ENCODE measurements around the gene GGACT. TPM values are rescaled to one million over a fixed set of nuclear protein-coding genes. Genes with fewer than 3 reads are reported as not detected.
A peak's percentile ranks its signal among the peaks of the same experiment; 100 is the strongest.
"Not testable (repeated sequence)": the region's sequence is repeated elsewhere in the genome, so short reads cannot be mapped to it uniquely, and the experiment has no call there.

Gene GGACT
- total RNA-seq, 1 donor from 2014 or later = 4.7 TPM

DNA sequence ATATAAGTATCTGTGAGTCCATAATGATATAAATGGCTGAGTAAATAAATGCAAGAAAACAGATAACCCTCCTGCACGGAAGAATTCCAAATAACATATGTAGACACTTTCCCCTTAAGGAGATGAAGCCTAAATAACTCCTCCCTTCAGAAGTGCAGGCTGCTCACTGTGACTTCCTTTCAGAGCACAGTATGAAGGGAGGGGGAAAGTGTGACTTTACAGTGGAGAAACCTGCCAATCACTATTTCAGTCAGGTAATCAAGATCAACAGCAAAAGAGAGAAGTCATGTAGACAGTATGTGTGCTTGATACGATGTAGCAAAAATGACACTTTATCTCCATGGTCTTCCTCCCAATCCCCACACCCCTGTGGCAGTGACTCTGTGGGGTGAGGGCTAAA lies 7.1 kb downstream of the GGACT start:
- no peak overlapping the region for H3K4me3 ChIP-seq
- no peak for DNase-seq (ENCODE audit: extremely low spot score in 2 of 2)
- no peaks in the 10 kb centered on the region for H3K27me3 ChIP-seq
- H3K4me1 ChIP-seq = no peaks in the 10 kb centered on the region
- intact Hi-C loops (cut with DNase I) = no loop called here
- H3K27ac ChIP-seq = no peak overlapping the region
- TF ChIP-seq POLR2AphosphoS5 (IDR thresholded peaks at IDR 0.05; ENCODE audit: insufficient read depth in 1 of 2, low read depth in 1 of 2) (no peak), POLR2A (IDR thresholded peaks at IDR 0.05) (no peak)
- TF ChIP-seq, protein P1, sequence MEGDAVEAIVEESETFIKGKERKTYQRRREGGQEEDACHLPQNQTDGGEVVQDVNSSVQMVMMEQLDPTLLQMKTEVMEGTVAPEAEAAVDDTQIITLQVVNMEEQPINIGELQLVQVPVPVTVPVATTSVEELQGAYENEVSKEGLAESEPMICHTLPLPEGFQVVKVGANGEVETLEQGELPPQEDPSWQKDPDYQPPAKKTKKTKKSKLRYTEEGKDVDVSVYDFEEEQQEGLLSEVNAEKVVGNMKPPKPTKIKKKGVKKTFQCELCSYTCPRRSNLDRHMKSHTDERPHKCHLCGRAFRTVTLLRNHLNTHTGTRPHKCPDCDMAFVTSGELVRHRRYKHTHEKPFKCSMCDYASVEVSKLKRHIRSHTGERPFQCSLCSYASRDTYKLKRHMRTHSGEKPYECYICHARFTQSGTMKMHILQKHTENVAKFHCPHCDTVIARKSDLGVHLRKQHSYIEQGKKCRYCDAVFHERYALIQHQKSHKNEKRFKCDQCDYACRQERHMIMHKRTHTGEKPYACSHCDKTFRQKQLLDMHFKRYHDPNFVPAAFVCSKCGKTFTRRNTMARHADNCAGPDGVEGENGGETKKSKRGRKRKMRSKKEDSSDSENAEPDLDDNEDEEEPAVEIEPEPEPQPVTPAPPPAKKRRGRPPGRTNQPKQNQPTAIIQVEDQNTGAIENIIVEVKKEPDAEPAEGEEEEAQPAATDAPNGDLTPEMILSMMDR (IDR thresholded peaks at IDR 0.05) = no peak
- H3K36me3 ChIP-seq = no peaks in the 10 kb centered on the region
- H3K9me3 ChIP-seq = no peaks in the 10 kb centered on the region

DNA sequence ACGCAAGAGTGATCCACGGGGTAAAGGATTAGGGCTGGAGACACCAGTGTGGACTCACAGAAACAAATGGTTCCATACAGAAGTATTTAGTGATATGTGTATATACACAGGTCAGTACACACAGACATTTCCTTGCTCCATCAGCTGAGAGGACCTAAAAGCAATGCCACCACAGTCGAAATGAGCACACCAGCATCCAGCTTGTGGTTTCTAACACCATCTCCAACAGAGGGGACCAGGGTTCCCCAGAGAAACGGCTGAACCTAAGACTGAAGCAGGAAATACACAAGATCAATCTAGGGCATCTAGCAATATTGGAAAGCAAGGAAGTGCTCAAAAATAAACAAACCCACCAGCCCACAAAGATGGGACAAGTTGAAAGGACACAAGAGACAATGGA lies 7.6 kb downstream of the GGACT start:
- Histone ChIP-seq H3K27me3 (no peaks in the 10 kb centered on the region), H3K4me1 (no peaks in the 10 kb centered on the region), H3K36me3 (no peaks in the 10 kb centered on the region), H3K27ac (no peak overlapping the region), H3K4me3 (no peak overlapping the region), H3K9me3 (no peaks in the 10 kb centered on the region)
- TF ChIP-seq, protein P1 (IDR thresholded peaks at IDR 0.05) = no peak
- TF ChIP-seq POLR2A (IDR thresholded peaks at IDR 0.05) = no peak
- no peak for TF ChIP-seq POLR2AphosphoS5 (IDR thresholded peaks at IDR 0.05; ENCODE audit: insufficient read depth in 1 of 2, low read depth in 1 of 2)
- DNase-seq (ENCODE audit: extremely low spot score in 2 of 2) = no peak
- intact Hi-C loops (cut with DNase I) = no loop called here

DNA sequence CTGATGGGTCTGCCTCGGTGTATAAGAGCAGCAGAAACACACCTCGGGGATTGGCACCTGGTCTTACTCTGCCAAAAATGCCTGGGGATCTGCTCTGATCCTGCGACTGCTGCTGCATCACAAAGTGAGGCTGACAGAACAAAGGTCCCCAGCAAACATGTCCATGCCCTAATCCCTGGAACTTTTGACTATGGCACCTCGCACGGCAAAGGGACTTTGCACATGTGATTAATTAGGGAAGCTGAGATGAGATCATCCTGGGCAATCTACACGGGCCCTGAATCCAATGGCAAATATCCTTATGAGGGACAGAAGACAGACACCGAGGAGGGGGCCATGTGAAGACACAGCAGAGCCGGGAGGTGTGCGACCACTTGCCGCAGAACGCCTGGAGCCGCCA lies 8.5 kb downstream of the GGACT start:
- Histone ChIP-seq H3K4me3 (no peak overlapping the region), H3K27ac (no peak overlapping the region), H3K27me3 (no peaks in the 10 kb centered on the region), H3K9me3 (no peaks in the 10 kb centered on the region), H3K36me3 (no peaks in the 10 kb centered on the region), H3K4me1 (no peaks in the 10 kb centered on the region)
- intact Hi-C loops (cut with DNase I) = no loop called here
- DNase-seq (ENCODE audit: extremely low spot score in 2 of 2) = no peak
- TF ChIP-seq POLR2AphosphoS5 (IDR thresholded peaks at IDR 0.05; ENCODE audit: insufficient read depth in 1 of 2, low read depth in 1 of 2) (no peak), POLR2A (IDR thresholded peaks at IDR 0.05) (no peak)
- TF ChIP-seq, protein P1 (IDR thresholded peaks at IDR 0.05) = no peak

DNA sequence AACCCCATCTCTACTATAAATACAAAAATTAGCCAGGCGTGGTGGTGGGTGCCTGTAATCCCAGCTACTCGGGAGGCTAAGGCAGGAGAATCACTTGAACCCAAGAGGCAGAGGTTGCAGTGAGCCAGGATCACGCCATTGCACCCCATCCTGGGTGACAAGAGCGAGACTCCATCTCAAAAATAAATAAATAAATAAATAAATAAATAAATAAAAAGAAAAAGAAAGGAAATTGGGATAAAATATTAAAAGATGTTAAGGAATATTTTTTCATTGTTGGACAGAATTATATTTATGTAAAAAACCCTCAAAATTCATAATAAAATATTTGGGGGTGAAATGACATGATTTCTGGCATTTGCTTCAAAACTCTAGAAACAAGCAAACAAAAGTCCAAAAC lies 11.3 kb downstream of the GGACT start:
- H3K27me3 ChIP-seq; DNase-seq (ENCODE audit: extremely low spot score in 2 of 2); H3K9me3 ChIP-seq; H3K27ac ChIP-seq; H3K36me3 ChIP-seq; intact Hi-C loops (cut with DNase I); H3K4me1 ChIP-seq; H3K4me3 ChIP-seq: not testable (repeated sequence)

DNA sequence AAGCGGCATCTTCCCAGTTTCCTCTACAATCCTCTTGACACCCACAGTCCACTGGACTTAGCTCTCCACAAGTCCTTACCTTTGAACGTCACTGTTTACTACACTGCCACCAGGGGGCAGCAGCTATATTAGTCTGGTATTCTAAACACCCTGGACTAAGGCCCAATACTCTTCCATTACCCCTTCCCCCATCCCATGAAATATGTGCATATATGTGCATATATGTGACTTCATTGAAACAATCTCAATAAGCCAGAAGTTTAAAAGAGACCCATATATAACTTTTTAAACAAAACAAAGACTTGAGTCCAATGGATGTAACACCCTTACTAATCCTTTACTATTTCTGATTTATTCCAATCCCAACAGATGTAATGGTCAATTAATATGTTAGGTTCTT lies 15.5 kb downstream of the GGACT start:
- H3K4me3 ChIP-seq = no peak overlapping the region
- no peak for DNase-seq (ENCODE audit: extremely low spot score in 2 of 2)
- H3K27ac ChIP-seq = no peak overlapping the region
- intact Hi-C loops (cut with DNase I) = no loop called here
- TF ChIP-seq POLR2AphosphoS5 (IDR thresholded peaks at IDR 0.05; ENCODE audit: insufficient read depth in 1 of 2, low read depth in 1 of 2) = no peak
- TF ChIP-seq, protein P1 (IDR thresholded peaks at IDR 0.05) = peak; percentile 40 to 49 (median 44)
- no peaks in the 10 kb centered on the region for H3K9me3 ChIP-seq
- no peaks in the 10 kb centered on the region for H3K4me1 ChIP-seq
- no peaks in the 10 kb centered on the region for H3K36me3 ChIP-seq
- no peaks in the 10 kb centered on the region for H3K27me3 ChIP-seq

DNA sequence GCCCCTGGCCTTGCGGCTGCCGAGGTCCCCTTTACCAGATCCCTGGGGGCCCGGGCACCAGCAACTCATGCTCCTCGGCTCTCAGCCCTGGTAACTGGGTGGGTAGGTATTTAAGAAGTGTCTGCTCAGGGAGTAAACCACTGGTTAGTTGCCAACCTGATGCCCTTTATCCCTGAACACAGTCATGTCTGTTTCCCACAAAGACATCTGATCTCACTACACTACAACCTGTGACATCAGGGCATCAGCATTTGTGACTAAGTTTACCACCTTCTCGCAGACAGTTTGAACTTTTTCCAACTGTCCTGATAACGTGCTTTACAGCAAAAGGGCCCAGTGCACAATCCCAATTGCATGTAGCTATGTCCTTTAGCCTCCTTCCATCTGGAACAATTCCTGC lies 22.0 kb downstream of the GGACT start:
- Histone ChIP-seq H3K27ac (no peak overlapping the region), H3K9me3 (no peaks in the 10 kb centered on the region), H3K4me1 (no peaks in the 10 kb centered on the region), H3K27me3 (no peaks in the 10 kb centered on the region), H3K4me3 (no peak overlapping the region), H3K36me3 (no peaks in the 10 kb centered on the region)
- no peak for DNase-seq (ENCODE audit: extremely low spot score in 2 of 2)
- intact Hi-C loops (cut with DNase I) = no loop called here
- TF ChIP-seq, protein P1 (IDR thresholded peaks at IDR 0.05) = no peak
- TF ChIP-seq POLR2AphosphoS5 (IDR thresholded peaks at IDR 0.05; ENCODE audit: insufficient read depth in 1 of 2, low read depth in 1 of 2) = no peak
- TF ChIP-seq POLR2A (IDR thresholded peaks at IDR 0.05) = no peak

Data from vagina (tissue), 2 donors.